Measurements from ENCODE around the gene RXRA. TPM values are rescaled to one million over a fixed set of nuclear protein-coding genes. Genes with fewer than 3 reads are reported as not detected.

Gene RXRA
- polyA plus RNA-seq, 3 donors: 15.8 to 91.0 (median 23.2) TPM

GRCh38 chr9:134381671-134382516 is 55.6 kb downstream of the RXRA start:
- peak overlapping the region; percentile 62 to 85 for H3K4me3 Mint-ChIP-seq
- peak overlapping the region; percentile 66 to 87 (median 78) for H3K27ac Mint-ChIP-seq
- Histone ChIP-seq H3K79me2 (ENCODE audit: insufficient read depth, low read length) (peaks cover 100% of the 10 kb centered on the region), H3K27ac (ENCODE audit: low read depth in 1 of 2, low read length in 2 of 2) (peak overlapping the region; percentile 33 to 70), H3K4me3 (replicated peaks in 1 of 3; ENCODE audit: low read depth in 2 of 3, low read length in 3 of 3) (peak overlapping the region in 2 of 3 experiments; percentile 0 to 64), H3K27me3 (ENCODE audit: control insufficient read depth in 2 of 2, insufficient read depth in 2 of 2, low read length in 2 of 2) (no peaks in the 10 kb centered on the region), H3K9ac (ENCODE audit: insufficient read depth, low read length, poor library complexity, severe bottlenecking) (peak overlapping the region; percentile 54), H3K9me3 (replicated peaks in 1 of 2; ENCODE audit: control insufficient read depth in 1 of 2, insufficient read depth in 1 of 2, low read length in 2 of 2) (no peaks in the 10 kb centered on the region), H4K20me1 (ENCODE audit: insufficient read depth, low read length) (peaks cover 100% of the 10 kb centered on the region), H3K36me3 (replicated peaks in 1 of 2; ENCODE audit: control insufficient read depth in 1 of 2, insufficient read depth in 2 of 2, low read length in 2 of 2) (peaks cover 18 to 22% of the 10 kb centered on the region in 2 donors), H3K4me1 (ENCODE audit: control insufficient read depth in 1 of 2, insufficient read depth in 2 of 2, low read length in 2 of 2) (peaks cover 100% of the 10 kb centered on the region in 2 donors), H2AFZ (ENCODE audit: insufficient read depth, low read depth, low read length, poor library complexity, severe bottlenecking) (no peak overlapping the region), H3K4me2 (replicated peaks; ENCODE audit: extremely low read depth, low read length, poor library complexity, severe bottlenecking) (peak overlapping the region; percentile 74)
- peaks cover 21 to 59% of the 10 kb centered on the region in 2 donors for H3K36me3 Mint-ChIP-seq
- TF ChIP-seq CTCF (IDR thresholded peaks at IDR 0.05): peak; percentile 89
- intact Hi-C loops (cut with micrococcal nuclease): no loop called here
- H3K4me1 Mint-ChIP-seq: peaks cover 93% of the 10 kb centered on the region
- DNase-seq: peak; percentile 36 to 47 (median 44)
- WGBS (ENCODE audit: insufficient coverage): 7% methylated on average over 12 of the region's 21 CpGs
- peaks cover 0 to 3% (median 0%) of the 10 kb centered on the region in 7 donors for H3K9me3 Mint-ChIP-seq
- peaks cover 0 to 2% (median 2%) of the 10 kb centered on the region in 3 donors for H3K27me3 Mint-ChIP-seq (ENCODE audit: low read depth in 3 of 3)

- peaks cover 100% of the 10 kb centered on the region for H4K20me1 ChIP-seq (ENCODE audit: insufficient read depth, low read length)
- H2AFZ ChIP-seq (ENCODE audit: insufficient read depth, low read depth, low read length, poor library complexity, severe bottlenecking): no peak overlapping the region
- no peak for TF ChIP-seq CTCF (IDR thresholded peaks at IDR 0.05)
- peaks cover 18 to 28% of the 10 kb centered on the region in 2 donors for H3K36me3 ChIP-seq (replicated peaks in 1 of 2; ENCODE audit: control insufficient read depth in 1 of 2, insufficient read depth in 2 of 2, low read length in 2 of 2)
- Mint-ChIP-seq H3K27me3 (ENCODE audit: low read depth in 3 of 3) (peaks cover 2% of the 10 kb centered on the region in 3 donors), H3K27ac (peak overlapping the region in 3 of 7 donors; percentile 41 to 87 (median 41)), H3K9me3 (peaks cover 0 to 3% (median 0%) of the 10 kb centered on the region in 7 donors), H3K4me1 (peaks cover 90% of the 10 kb centered on the region), H3K4me3 (peak overlapping the region in 1 of 2 donors; percentile 85), H3K36me3 (peaks cover 20 to 63% of the 10 kb centered on the region in 2 donors)
- intact Hi-C loops (cut with micrococcal nuclease): no loop called here
- H3K4me1 ChIP-seq (ENCODE audit: control insufficient read depth in 1 of 2, insufficient read depth in 2 of 2, low read length in 2 of 2): peaks cover 93 to 99% of the 10 kb centered on the region in 2 donors
- H3K4me2 ChIP-seq (replicated peaks; ENCODE audit: extremely low read depth, low read length, poor library complexity, severe bottlenecking): peak overlapping the region; percentile 74
- peak overlapping the region in 1 of 2 donors; percentile 70 for H3K27ac ChIP-seq (ENCODE audit: low read depth in 1 of 2, low read length in 2 of 2)
- 85% methylated on average over 14 of the region's 14 CpGs for WGBS (ENCODE audit: insufficient coverage)
- peak overlapping the region in 1 of 3 experiments; percentile 64 for H3K4me3 ChIP-seq (replicated peaks in 1 of 3; ENCODE audit: low read depth in 2 of 3, low read length in 3 of 3)
- H3K27me3 ChIP-seq (ENCODE audit: control insufficient read depth in 2 of 2, insufficient read depth in 2 of 2, low read length in 2 of 2): no peaks in the 10 kb centered on the region
- DNase-seq: no peak
- no peaks in the 10 kb centered on the region for H3K9me3 ChIP-seq (replicated peaks in 1 of 2; ENCODE audit: control insufficient read depth in 1 of 2, insufficient read depth in 1 of 2, low read length in 2 of 2)
- peak overlapping the region; percentile 54 for H3K9ac ChIP-seq (ENCODE audit: insufficient read depth, low read length, poor library complexity, severe bottlenecking)
- H3K79me2 ChIP-seq (ENCODE audit: insufficient read depth, low read length): peaks cover 100% of the 10 kb centered on the region
Observed at GRCh38 chr9:134382733-134383132, 56.5 kb downstream of the RXRA start.
